IPS DF 6.9 (cell line): Measurements from ENCODE around the gene MMP23B.
"Not testable (repeated sequence)": the region's sequence is repeated elsewhere in the genome, so short reads cannot be mapped to it uniquely, and the experiment has no call there.

ENCODE experiments used
- DNase-seq: peaks from one replicate; pipeline ENCODE4 v3.0.0-alpha.2; 2013; ENCODE audit warnings: low read depth, low spot score
- H3K27ac ChIP-seq: one replicate; pipeline ENCODE4 v1.5.1; 2013; ENCODE audit warnings: low read length, control low read depth
- H3K27me3 ChIP-seq: 2 replicates; pipeline ENCODE4 v1.6.1; 2013; ENCODE audit warnings: mild to moderate bottlenecking, low read length; ENCODE audit not compliant: control insufficient read depth, insufficient read depth
- H3K36me3 ChIP-seq: 2 replicates; pipeline ENCODE4 v1.6.1; 2013; ENCODE audit warnings: low read length; ENCODE audit not compliant: control insufficient read depth, insufficient read depth
- H3K4me1 ChIP-seq: 2 replicates; pipeline ENCODE4 v1.6.1; 2013; ENCODE audit warnings: low read length; ENCODE audit not compliant: control insufficient read depth, insufficient read depth
- H3K4me3 ChIP-seq: 2 replicates; pipeline ENCODE4 v1.5.1; 2013; ENCODE audit warnings: mild to moderate bottlenecking, low read length
- H3K9me3 ChIP-seq: 2 replicates; pipeline ENCODE4 v1.6.1; 2013; ENCODE audit warnings: low read length, inconsistent platforms; ENCODE audit not compliant: control insufficient read depth, insufficient read depth
- WGBS: extraction: QIAGEN DNeasy Blood & Tissue Kit; methylation state at CpG from one replicate; pipeline ENCODE4 v1.1.7; 2013; ENCODE audit warnings: mixed read lengths, missing lambda C conversion rate; ENCODE audit not compliant: insufficient read length, insufficient coverage; 5-methylcytosine and 5-hydroxymethylcytosine counted together

Gene MMP23B

GRCh38 chr1:1634613-1635012, 2.6 kb downstream of the MMP23B start:
- not testable (repeated sequence) for H3K27ac ChIP-seq, H3K9me3 ChIP-seq
- no CpG with 5 or more reads among the region's 13 CpGs for WGBS

GRCh38 chr1:1636621-1637478, 4.9 kb downstream of the MMP23B start:
- no CpG with 5 or more reads among the region's 37 CpGs for WGBS
- not testable (repeated sequence) for DNase-seq, H3K27ac ChIP-seq, H3K4me1 ChIP-seq, H3K4me3 ChIP-seq, H3K9me3 ChIP-seq, H3K27me3 ChIP-seq
- H3K36me3 ChIP-seq: peaks cover 13% of the 10 kb centered on the region

More at GRCh38 chr1:1634613-1635012, 2.6 kb downstream of the MMP23B start:
- H3K36me3 ChIP-seq: peaks cover 13% of the 10 kb centered on the region
- not testable (repeated sequence) for H3K27me3 ChIP-seq, H3K4me3 ChIP-seq, DNase-seq, H3K4me1 ChIP-seq

GRCh38 chr1:1637479-1637875, 5.5 kb downstream of the MMP23B start:
- H3K36me3 ChIP-seq: peaks cover 13% of the 10 kb centered on the region
- not testable (repeated sequence) for H3K4me1 ChIP-seq, DNase-seq, H3K27me3 ChIP-seq, H3K27ac ChIP-seq, H3K9me3 ChIP-seq, H3K4me3 ChIP-seq
- WGBS: no CpG with 5 or more reads among the region's 14 CpGs

GRCh38 chr1:1638528-1638927, 6.6 kb downstream of the MMP23B start:
- DNase-seq, H3K27me3 ChIP-seq, H3K27ac ChIP-seq, H3K9me3 ChIP-seq, H3K4me1 ChIP-seq, H3K4me3 ChIP-seq: not testable (repeated sequence)
- H3K36me3 ChIP-seq: peaks cover 13% of the 10 kb centered on the region
- no CpG with 5 or more reads among the region's 13 CpGs for WGBS

GRCh38 chr1:1639368-1639767, 7.4 kb downstream of the MMP23B start:
- not testable (repeated sequence) for H3K27ac ChIP-seq, H3K4me3 ChIP-seq, DNase-seq, H3K4me1 ChIP-seq, H3K27me3 ChIP-seq, H3K9me3 ChIP-seq
- peaks cover 13% of the 10 kb centered on the region for H3K36me3 ChIP-seq
- WGBS: no CpG with 5 or more reads among the region's 16 CpGs

GRCh38 chr1:1640081-1640480, 8.1 kb downstream of the MMP23B start:
- not testable (repeated sequence) for H3K9me3 ChIP-seq, H3K27me3 ChIP-seq, H3K4me1 ChIP-seq, H3K27ac ChIP-seq, DNase-seq, H3K4me3 ChIP-seq
- H3K36me3 ChIP-seq: peaks cover 13% of the 10 kb centered on the region
- no CpG with 5 or more reads among the region's 25 CpGs for WGBS

- no CpG with 5 or more reads among the region's 38 CpGs for WGBS
- H3K27ac ChIP-seq, H3K4me3 ChIP-seq, H3K4me1 ChIP-seq, H3K9me3 ChIP-seq, DNase-seq, H3K27me3 ChIP-seq: not testable (repeated sequence)
- H3K36me3 ChIP-seq: peaks cover 13% of the 10 kb centered on the region
These were observed 8.9 kb downstream of the MMP23B start for GRCh38 chr1:1640711-1641461.

GRCh38 chr1:1646326-1646725, 14.4 kb downstream of the MMP23B start:
- H3K27me3 ChIP-seq, H3K27ac ChIP-seq, DNase-seq, H3K4me1 ChIP-seq, H3K9me3 ChIP-seq, H3K36me3 ChIP-seq, H3K4me3 ChIP-seq: not testable (repeated sequence)
- WGBS: no CpG with 5 or more reads among the region's 5 CpGs

- H3K27ac ChIP-seq, H3K4me3 ChIP-seq, H3K27me3 ChIP-seq, DNase-seq, H3K4me1 ChIP-seq, H3K9me3 ChIP-seq: not testable (repeated sequence)
- WGBS: no CpG with 5 or more reads among the region's 17 CpGs
- peaks cover 10% of the 10 kb centered on the region for H3K36me3 ChIP-seq
These were observed 15.7 kb downstream of the MMP23B start for GRCh38 chr1:1647567-1648241.

GRCh38 chr1:1648265-1648664, 16.3 kb downstream of the MMP23B start:
- not testable (repeated sequence) for DNase-seq, H3K4me1 ChIP-seq
- peaks cover 10% of the 10 kb centered on the region for H3K36me3 ChIP-seq

More at GRCh38 chr1:1648265-1648664, 16.3 kb downstream of the MMP23B start:
- H3K27ac ChIP-seq, H3K27me3 ChIP-seq, H3K9me3 ChIP-seq, H3K4me3 ChIP-seq: not testable (repeated sequence)
- no CpG with 5 or more reads among the region's 11 CpGs for WGBS
